Suprapubic skin (tissue), 4 donors: ENCODE results near the gene CCDC85A.

Source experiments
- CTCF ChIP-seq, 2 donors: fragments of 200-600 bp in 1 of 2; fragments of 450-650 bp in 1 of 2; sonication (generic) in 1 of 2; IDR thresholded peaks; one replicate each; pipeline ENCODE4 v1.5.1; 2016 to 2019; ENCODE audit warnings: antibody characterized with exemption in 2 of 2, mild to moderate bottlenecking in 1 of 2, moderate library complexity in 1 of 2
- EP300 ChIP-seq: sonication (generic); formaldehyde crosslinking; IDR thresholded peaks from one replicate; pipeline ENCODE4 v1.6.1; 2017; ENCODE audit warnings: antibody characterized with exemption
- POLR2A ChIP-seq, 2 donors: fragments of 450-650 bp; IDR thresholded peaks; one replicate each; pipeline ENCODE4 v1.6.1; 2017; ENCODE audit warnings: antibody characterized with exemption in 2 of 2, mild to moderate bottlenecking in 2 of 2, moderate library complexity in 2 of 2
- POLR2AphosphoS5 ChIP-seq, 3 donors: sonication (generic); formaldehyde crosslinking; IDR thresholded peaks; one replicate each; pipeline ENCODE4 v1.6.1; 2017; ENCODE audit warnings: antibody characterized with exemption in 3 of 3

GRCh38 chr2:56170988-56171387 is 12.8 kb upstream of the CCDC85A start:
- no peak for TF ChIP-seq CTCF (IDR thresholded peaks at IDR 0.05)
- no peak for TF ChIP-seq POLR2AphosphoS5 (IDR thresholded peaks at IDR 0.05)
- no peak for TF ChIP-seq POLR2A (IDR thresholded peaks at IDR 0.05)
- TF ChIP-seq EP300, result no peak
